Heart left ventricle (tissue), 16 donors: ENCODE measurements around the gene PATE4. TPM values are rescaled to one million over a fixed set of nuclear protein-coding genes. Genes with fewer than 3 reads are reported as not detected.
"Not testable (repeated sequence)": the region's sequence is repeated elsewhere in the genome, so short reads cannot be mapped to it uniquely, and the experiment has no call there.

Experiments
- ATAC-seq, 4 donors: fragments of 200-7000 bp; cut with Tn5 transposase; one replicate each; pipeline ENCODE4 v1.9.1; 2020 to 2022; ENCODE audit warnings: moderate library complexity in 4 of 4, mild to moderate bottlenecking in 3 of 4, moderate number of reproducible peaks in 1 of 4
- DNase-seq, 5 donors: peaks; one replicate each; pipeline ENCODE4 v3.0.0-alpha.2; 2020
- H3K27ac ChIP-seq, 12 donors: fragments of 200-600 bp; sonication (generic) in 4 of 12; one replicate each; pipeline versions ENCODE4 v1.5.0 to v1.8.0; 2016 to 2022; ENCODE audit warnings: mild to moderate bottlenecking in 2 of 12
- H3K27me3 ChIP-seq, 9 donors: fragments of 200-600 bp; sonication (generic) in 2 of 9; one replicate each; pipeline versions ENCODE4 v1.5.1 to v1.8.0; 2016 to 2022; ENCODE audit warnings: mild to moderate bottlenecking in 3 of 9
- H3K36me3 ChIP-seq, 9 donors: fragments of 200-600 bp; sonication (generic) in 2 of 9; one replicate each; pipeline versions ENCODE4 v1.5.0 to v1.8.0; 2018 to 2022; ENCODE audit warnings: mild to moderate bottlenecking in 2 of 9
- H3K4me1 ChIP-seq, 12 donors: fragments of 200-600 bp; sonication (generic) in 4 of 12; one replicate each; pipeline versions ENCODE4 v1.5.0 to v1.8.0; 2016 to 2022; ENCODE audit warnings: mild to moderate bottlenecking in 3 of 12
- H3K4me3 ChIP-seq, 12 donors: fragments of 200-600 bp; sonication (generic) in 4 of 12; one replicate each; pipeline versions ENCODE4 v1.5.0 to v1.8.0; 2017 to 2022; ENCODE audit warnings: mild to moderate bottlenecking in 9 of 12, moderate library complexity in 4 of 12
- H3K9me3 ChIP-seq, 12 donors: fragments of 200-600 bp; sonication (generic) in 4 of 12; one replicate each; pipeline versions ENCODE4 v1.5.0 to v1.8.0; 2016 to 2022; ENCODE audit warnings: mild to moderate bottlenecking in 1 of 12
- CTCF ChIP-seq, 12 donors: fragments of 200-600 bp; sonication (generic) in 4 of 12; IDR thresholded peaks; one replicate each; pipeline versions ENCODE4 v1.5.0 to v1.8.0; 2018 to 2022; ENCODE audit warnings: antibody characterized with exemption in 12 of 12, mild to moderate bottlenecking in 5 of 12
- POLR2A ChIP-seq, 2 donors: fragments of 450-650 bp; IDR thresholded peaks; one replicate each; pipeline ENCODE4 v1.6.1; 2017; ENCODE audit warnings: antibody characterized with exemption in 2 of 2, mild to moderate bottlenecking in 2 of 2, moderate library complexity in 2 of 2
- WGBS, 4 donors: extraction: QIAGEN DNeasy Blood & Tissue Kit in 2 of 4; methylation state at CpG; one replicate each; pipeline versions ENCODE4 v1.1.5 to v1.1.7; 2013 to 2018; 5-methylcytosine and 5-hydroxymethylcytosine counted together
- intact Hi-C, 10 donors: fragments of 100-400 bp; cut with DNase I; formaldehyde crosslinking; loops; one replicate each; pipeline versions ENCODE4 v1.11.1 to v1.14.2; 2022
- polyA plus RNA-seq, 2 donors: library from polyadenylated mRNA; stranded (reverse); fragments of 200-250 nt; gene quantifications; one replicate each; pipeline ENCODE4 v1.2.3, GENCODE V29; 2013
- total RNA-seq, 9 donors: library from RNA; depleted of rRNA in 2 of 9; stranded (reverse); fragments of >200 nt in 2 of 9; fragmentation: NEBNext Ultra II Directional in 3 of 9; extraction: Animal tissue kit (Norgen Biotek cat#: 25700) in 3 of 9; gene quantifications; one replicate each; pipeline versions ENCODE4 v1.1.0 to v1.2.4, GENCODE V29; 2016 to 2023
- donor health status: ischemic (EF 13 %, LVEDD 7.1; RV severe dilation, severe dysfunction).
- donor health status: healthy with polysubstance abuse.
- donor health status: DM: no; HTN: yes; CAD: no.
- donor health status: DM: no; HTN: no; CAD: no.
- donor health status: ischemic (EF 25% LVEDD 6.9; RV normal size, moderate dysfunction).
- donor health status: ischemic (EF 25% LVEDD 5.7; RV mildly dilated, moderate dysfunction).
- donor health status: healthy.
- donor health status: DM: yes; HTN: yes; CAD: no.
- donor health status: ischemic (EF 35%, LVEDD 5.7; RV mildly dilated, moderate dysfunction).
- donor health status: nonischemic (EF 11% LVEDD 7.7; RV severe dilation, severe dysfunction).
- donor health status: DM: yes; HTN: yes; CAD: no.
- donor health status: PGD.
- donor health status: ischemic (EF 29% LVEDD 5.4; RV normal size, mild dysfunction).
- donor health status: nonischemic (EF 23%, LVEDD 6.1; RV moderate dilation, normal function).

The PATE4 gene
- total and polyA plus RNA-seq, 11 donors, result not detected

DNA sequence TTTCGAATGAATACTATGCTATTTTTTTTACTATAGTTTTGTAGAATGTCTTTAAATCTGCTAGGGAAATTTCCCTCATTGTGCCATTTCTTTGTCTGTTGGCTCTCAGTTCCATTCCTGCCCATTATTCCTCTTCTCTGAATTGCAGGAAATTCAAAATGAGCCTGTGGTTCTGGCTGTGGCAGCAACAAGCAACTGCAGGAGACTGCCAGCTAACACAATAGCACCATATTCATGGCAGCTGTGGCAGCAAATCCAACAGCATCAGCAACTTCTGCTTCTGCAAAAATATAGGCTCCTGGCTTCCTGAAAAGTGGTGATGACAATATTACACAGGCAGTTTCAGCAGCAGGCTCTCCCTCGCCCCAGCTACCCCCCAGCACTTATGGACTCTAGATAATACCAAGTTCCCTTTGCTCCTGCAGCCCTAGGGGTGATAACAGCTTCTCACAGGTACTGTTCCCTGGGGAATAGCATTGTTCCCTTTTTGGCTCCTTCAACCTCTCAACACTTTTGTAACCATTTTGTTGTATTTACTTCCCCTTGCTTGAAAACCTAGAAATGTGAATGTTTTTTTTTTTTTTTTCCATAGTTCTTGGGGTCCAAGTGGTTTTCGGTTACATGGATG, 9.3 kb downstream of the PATE4 start:
- ATAC-seq, result no peak
- peaks cover 0 to 23% (median 16%) of the 10 kb centered on the region in 12 donors for H3K9me3 ChIP-seq
- no peak for DNase-seq
- no peak overlapping the region for H3K27ac ChIP-seq
- TF ChIP-seq CTCF (IDR thresholded peaks at IDR 0.05) (no peak), POLR2A (IDR thresholded peaks at IDR 0.05) (no peak)
- no peak overlapping the region for H3K4me3 ChIP-seq
- no peaks in the 10 kb centered on the region for H3K4me1 ChIP-seq
- no peaks in the 10 kb centered on the region for H3K27me3 ChIP-seq
- no peaks in the 10 kb centered on the region for H3K36me3 ChIP-seq
- 65 to 72% (median 70%) methylated on average over 3 of the region's 3 CpGs for WGBS, 4 donors
- intact Hi-C loops, result no loop called here

GRCh38 chr11:125846188-125846587, 13.1 kb downstream of the PATE4 start:
- DNase-seq (no peak), ATAC-seq (no peak)
- Histone ChIP-seq H3K4me1 (no peaks in the 10 kb centered on the region), H3K27ac (no peak overlapping the region), H3K36me3 (no peaks in the 10 kb centered on the region), H3K4me3 (no peak overlapping the region), H3K27me3 (no peaks in the 10 kb centered on the region), H3K9me3 (peaks cover 0 to 32% (median 17%) of the 10 kb centered on the region in 12 donors)
- TF ChIP-seq POLR2A (IDR thresholded peaks at IDR 0.05) (no peak), CTCF (IDR thresholded peaks at IDR 0.05) (no peak)
- intact Hi-C loops, result no loop called here

- H3K27ac ChIP-seq, H3K27me3 ChIP-seq, DNase-seq, H3K4me1 ChIP-seq, H3K36me3 ChIP-seq, H3K4me3 ChIP-seq, H3K9me3 ChIP-seq, intact Hi-C loops, ATAC-seq: not testable (repeated sequence)
- WGBS, 4 donors, result 83 to 86% (median 85%) methylated on average over 4 to 9 of the region's 9 CpGs
These were observed 24.6 kb downstream of the PATE4 start for GRCh38 chr11:125857670-125858069.

- intact Hi-C loops, H3K4me1 ChIP-seq, H3K27ac ChIP-seq, H3K27me3 ChIP-seq, DNase-seq, ATAC-seq, H3K9me3 ChIP-seq, H3K4me3 ChIP-seq, H3K36me3 ChIP-seq: not testable (repeated sequence)
- 92 to 94% methylated on average over 33 of the region's 33 CpGs; no CpG with 5 or more reads in 2 of the 4 donors for WGBS, 4 donors
These were observed 29.7 kb downstream of the PATE4 start for GRCh38 chr11:125862786-125863185.

GRCh38 chr11:125865354-125865753, 32.2 kb downstream of the PATE4 start:
- H3K36me3 ChIP-seq, H3K27me3 ChIP-seq, H3K27ac ChIP-seq, ATAC-seq, H3K9me3 ChIP-seq, H3K4me1 ChIP-seq, DNase-seq, intact Hi-C loops, H3K4me3 ChIP-seq: not testable (repeated sequence)
- 88 to 95% (median 93%) methylated on average over 4 of the region's 4 CpGs for WGBS, 4 donors

GRCh38 chr11:125869521-125869920, 36.4 kb downstream of the PATE4 start:
- H3K36me3 ChIP-seq, result no peaks in the 10 kb centered on the region
- intact Hi-C loops, result no loop called here
- no peak overlapping the region for H3K4me3 ChIP-seq
- no peaks in the 10 kb centered on the region for H3K9me3 ChIP-seq
- TF ChIP-seq CTCF (IDR thresholded peaks at IDR 0.05) (no peak), POLR2A (IDR thresholded peaks at IDR 0.05) (no peak)
- ATAC-seq (no peak), DNase-seq (no peak)
- no peak overlapping the region for H3K27ac ChIP-seq
- H3K4me1 ChIP-seq, result no peaks in the 10 kb centered on the region
- no peaks in the 10 kb centered on the region for H3K27me3 ChIP-seq
- 69 to 78% (median 74%) methylated on average over 2 of the region's 2 CpGs for WGBS, 4 donors
